HG02610 (cell line): ENCODE data around the gene TTC27.
"Not testable (repeated sequence)": the region's sequence is repeated elsewhere in the genome, so short reads cannot be mapped to it uniquely, and the experiment has no call there.

Experiments used
- ATAC-seq: cut with Tn5 transposase; IDR thresholded peaks from one replicate; pipeline ENCODE4 v1.9.1; 2021; ENCODE audit warnings: mild to moderate bottlenecking, moderate library complexity; ENCODE audit not compliant: unreplicated experiment

Gene TTC27

GRCh38 chr2:32627814-32628579 lies at the start of gene TTC27:
TSS of gene TTC27 (plus strand) at chr2:32628050. CDS start at chr2:32628293, 243 bp downstream.
- peak; percentile 100 for ATAC-seq

- ATAC-seq = peak; percentile 90
Observed at GRCh38 chr2:32591669-32592463, 36.0 kb upstream of the TTC27 start.

DNA sequence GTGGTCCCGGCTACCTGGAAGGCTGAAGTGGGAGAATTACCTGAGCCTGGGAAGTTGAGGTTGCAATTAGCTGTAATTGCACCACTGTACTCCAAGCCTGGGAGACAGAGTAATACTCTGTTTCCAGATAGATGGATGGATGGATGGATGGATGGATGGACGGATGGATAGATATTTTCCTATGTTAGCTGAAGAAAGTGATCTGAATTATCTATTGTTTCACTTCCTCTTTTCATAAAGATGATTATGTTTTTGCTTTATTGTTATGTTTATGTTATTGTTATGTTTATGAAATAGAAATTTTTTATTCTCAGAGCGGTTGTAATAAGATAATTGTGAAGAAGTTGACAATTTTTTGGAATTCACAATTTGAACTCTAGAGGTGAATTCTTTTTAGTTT lies 33.3 kb upstream of the TTC27 start:
- no peak for ATAC-seq

DNA sequence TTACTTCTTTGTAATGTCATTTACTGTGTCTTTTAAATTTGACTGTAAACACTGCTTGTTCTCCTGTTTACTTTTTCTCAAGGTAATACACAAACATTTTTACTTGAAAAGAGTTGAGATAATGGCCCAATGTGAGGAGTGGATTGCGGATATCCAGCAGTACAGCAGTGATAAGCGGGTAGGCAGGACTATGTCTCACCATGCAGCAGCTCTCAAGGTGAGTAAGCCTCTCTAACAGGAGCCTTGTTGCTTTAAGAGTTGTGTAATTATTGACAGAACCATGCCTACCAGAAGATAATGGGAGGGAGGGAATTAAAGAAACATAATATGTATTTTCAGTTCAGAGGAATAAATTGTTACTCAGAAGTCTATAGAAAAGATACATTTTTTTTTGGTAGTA lies 16.5 kb upstream of the TTC27 start:
- ATAC-seq = no peak

GRCh38 chr2:32611771-32612170 lies 16.1 kb upstream of the TTC27 start:
- no peak for ATAC-seq

DNA sequence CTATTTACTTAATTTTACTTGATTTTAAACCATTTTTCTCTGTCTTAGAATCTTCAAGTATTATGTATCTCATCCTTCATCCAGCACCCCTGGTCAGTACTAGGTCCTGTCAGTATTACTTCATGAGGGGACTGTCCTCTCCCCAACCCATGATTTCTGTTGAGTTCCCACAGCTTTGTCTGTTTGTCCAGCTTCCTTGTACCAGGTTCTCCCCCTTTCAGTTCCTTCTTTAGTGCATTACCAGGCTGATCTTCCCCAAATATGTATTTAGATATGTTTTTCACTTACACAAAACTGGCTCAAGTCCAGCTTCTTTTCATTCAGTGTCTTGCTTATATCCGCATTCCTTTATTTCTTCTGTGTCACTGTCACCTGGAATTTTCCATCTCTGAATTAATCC lies 13.8 kb upstream of the TTC27 start:
- ATAC-seq = no peak

DNA sequence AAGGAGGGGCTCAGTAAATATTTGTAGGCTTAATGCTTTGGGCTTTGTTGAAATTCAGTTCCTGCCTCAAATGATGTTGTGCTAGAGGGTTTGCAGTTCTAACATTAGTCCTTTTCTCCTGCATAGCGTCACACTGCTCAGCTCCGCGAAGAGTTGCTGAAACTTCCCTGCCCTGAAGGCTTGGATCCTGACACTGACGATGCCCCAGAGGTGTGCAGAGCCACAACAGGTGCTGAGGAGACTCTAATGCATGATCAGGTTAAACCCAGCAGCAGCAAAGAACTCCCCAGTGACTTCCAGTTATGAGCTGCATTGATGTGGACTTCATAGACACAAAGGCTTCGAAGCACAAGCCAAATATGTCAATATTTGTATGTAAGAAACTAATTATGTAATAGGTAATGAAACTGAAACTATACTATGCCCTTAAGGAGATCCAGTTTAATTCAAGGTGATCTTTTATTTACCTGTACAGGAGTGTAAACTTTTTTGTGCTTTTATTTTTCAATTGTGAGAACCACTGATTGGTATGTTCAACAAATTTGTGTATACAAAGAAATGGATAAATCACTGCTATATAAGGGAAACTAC lies 10.2 kb upstream of the TTC27 start:
- no peak for ATAC-seq

DNA sequence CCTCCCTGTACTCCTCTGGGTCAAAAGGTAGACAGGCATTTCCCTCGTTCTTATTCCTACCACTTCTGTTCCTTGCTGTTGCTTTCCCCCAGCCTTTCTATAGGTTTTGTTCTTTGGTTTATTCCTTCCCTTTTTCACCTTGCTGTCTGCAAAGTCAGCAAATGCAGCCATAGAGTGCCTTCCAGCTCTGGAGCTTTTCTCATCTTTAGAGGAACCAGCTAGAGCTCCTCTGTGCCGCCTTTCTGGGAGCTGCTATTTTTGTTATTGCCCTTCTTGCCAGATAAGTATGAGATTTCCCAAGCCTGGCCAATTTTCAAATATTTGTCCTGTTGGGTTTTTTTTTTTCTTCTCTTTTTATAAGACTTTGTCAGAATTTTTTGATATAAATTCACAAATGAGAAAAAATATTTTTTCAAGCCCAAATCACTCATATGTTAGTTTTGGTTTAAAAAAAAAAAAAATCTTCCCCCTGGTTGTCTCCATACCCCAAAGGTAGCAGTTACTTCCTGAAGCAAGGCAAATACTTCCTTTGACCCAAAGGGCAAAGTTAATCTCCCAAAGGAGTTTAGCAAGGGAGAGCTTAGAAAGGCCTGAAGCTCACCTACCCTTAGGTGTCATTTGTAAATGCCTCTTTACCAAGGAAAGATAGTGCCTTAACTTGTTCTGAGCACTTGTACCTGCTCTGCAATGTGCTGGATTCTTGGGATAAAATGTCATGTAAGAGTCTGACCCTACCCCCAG lies 5.1 kb upstream of the TTC27 start:
- no peak for ATAC-seq

GRCh38 chr2:32623311-32623706 lies 4.5 kb upstream of the TTC27 start:
- no peak for ATAC-seq

GRCh38 chr2:32624812-32625211 lies 3.0 kb upstream of the TTC27 start:
- ATAC-seq = no peak

- no peak for ATAC-seq
Observed at GRCh38 chr2:32626639-32627221, 1.1 kb upstream of the TTC27 start.

DNA sequence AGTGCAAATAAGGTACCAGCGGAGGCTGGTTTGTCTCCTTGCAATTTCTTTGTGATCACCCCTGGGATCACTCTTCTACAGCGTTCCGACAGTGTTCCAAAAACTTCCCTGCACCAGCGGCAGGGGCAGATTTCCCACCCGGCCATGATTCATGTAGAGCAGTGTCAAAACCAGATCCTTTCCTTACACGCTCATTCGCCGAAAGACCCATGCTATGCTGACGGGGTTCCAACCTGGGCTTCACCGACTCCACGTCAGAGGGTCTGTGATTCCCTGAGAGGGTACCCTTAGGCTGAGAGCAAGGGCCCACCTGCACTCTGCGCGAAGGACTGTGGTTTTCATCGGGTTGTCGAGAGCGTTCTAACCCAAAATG lies 423 bp upstream of the TTC27 start:
- ATAC-seq = peak; percentile 33

DNA sequence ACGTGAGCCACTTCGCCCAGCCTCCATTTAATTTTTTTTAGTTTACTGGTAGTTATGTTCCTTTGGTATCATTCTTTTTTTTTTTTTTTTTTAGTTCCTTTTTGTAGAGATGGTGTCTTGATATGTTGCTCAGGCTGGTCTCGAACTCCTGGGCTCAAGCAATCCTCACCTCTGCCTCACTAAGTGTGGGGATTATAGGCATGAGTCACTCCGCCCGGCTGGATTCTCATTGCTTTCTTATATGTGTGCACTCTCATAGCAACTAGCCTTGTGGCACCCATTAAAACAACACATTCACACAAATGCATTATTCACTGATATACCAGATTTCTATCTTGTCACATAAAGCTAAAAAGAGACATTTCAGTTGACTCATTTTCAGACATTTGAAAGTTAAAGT lies 4.2 kb downstream of the TTC27 start:
- no peak for ATAC-seq

GRCh38 chr2:32633040-32633439 lies 5.2 kb downstream of the TTC27 start:
- no peak for ATAC-seq

GRCh38 chr2:32638548-32638947 lies 10.7 kb downstream of the TTC27 start:
- not testable (repeated sequence) for ATAC-seq

DNA sequence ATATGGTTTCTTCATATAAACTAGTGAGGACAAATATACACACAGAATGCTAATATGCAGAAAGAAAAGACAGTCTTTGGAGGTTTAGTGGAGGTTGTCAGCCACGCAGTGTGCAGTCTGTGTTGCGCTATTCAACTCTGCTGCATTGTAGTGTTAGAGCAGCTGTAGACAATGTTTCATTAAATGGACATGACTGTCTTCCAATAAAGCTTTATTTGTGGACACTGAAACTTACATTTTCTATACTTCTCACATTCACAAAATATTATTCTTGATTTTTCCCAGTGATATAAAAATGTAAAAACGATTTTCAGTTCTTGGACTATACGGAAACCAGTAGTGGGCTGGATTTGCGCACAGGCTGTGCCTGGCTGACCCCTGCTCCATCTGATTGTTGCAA lies 13.3 kb downstream of the TTC27 start:
- no peak for ATAC-seq

GRCh38 chr2:32647180-32647651 lies 19.4 kb downstream of the TTC27 start:
- ATAC-seq = no peak

- no peak for ATAC-seq
Observed at GRCh38 chr2:32652555-32653209, 24.8 kb downstream of the TTC27 start.

- ATAC-seq = no peak
Observed at GRCh38 chr2:32656069-32656468, 28.2 kb downstream of the TTC27 start.

GRCh38 chr2:32663864-32664263 lies 36.0 kb downstream of the TTC27 start:
- no peak for ATAC-seq
